HepG2 (cell line): ENCODE data around the gene MTCH2. TPM values are rescaled to one million over a fixed set of nuclear protein-coding genes. Genes with fewer than 3 reads are reported as not detected.

ENCODE experiments used
- ATAC-seq: fragments of 200-7000 bp; cut with Tn5 transposase; 3 replicates; pipeline ENCODE4 v1.9.1; 2020; ENCODE audit warnings: mild to moderate bottlenecking, moderate library complexity
- BruUV-seq: library from RNA; stranded (reverse); fragments of 400-500 nt; replicated peaks from 2 replicates; lab custom pipeline; 2021; lab: Mats Ljungman, UMichigan
- CTCF ChIA-PET: fragments of 300-600 bp; formaldehyde crosslinking; extraction: SDS; loops from one replicate; lab custom pipeline; 2021; ENCODE audit warnings: low total read pairs, inconsistent platforms, low intra/inter-chr PET ratio; lab: Yijun Ruan, JAX
- POLR2A ChIA-PET: fragments of 350-600 bp; sonication (Branson Sonifier 250); formaldehyde crosslinking; loops from one replicate; lab custom pipeline; 2020; ENCODE audit warnings: antibody characterized with exemption, inconsistent platforms; lab: Yijun Ruan, JAX
- DNase-seq: peaks from one replicate; pipeline ENCODE4 v3.0.0-alpha.2; 2015; ENCODE audit warnings: low spot score
- FAIRE-seq: peaks from 3 replicates; lab custom pipeline; 2011; peaks lifted over from hg19 to GRCh38; lab: Jason Lieb, UNC
- H2AFZ ChIP-seq: one replicate; pipeline ENCODE4 v1.6.1; 2011; ENCODE audit warnings: low read length, inconsistent platforms
- H3K27ac ChIP-seq: fragments of 300-600 bp; 3 replicates; pipeline ENCODE4 v1.8.0; 2011; ENCODE audit warnings: mixed run types, mild to moderate bottlenecking, mixed read lengths, low read length, inconsistent platforms; ENCODE audit not compliant: insufficient read depth; ENCODE audit errors: extremely low read length
- H3K27me3 ChIP-seq, 2 experiments: fragments of 200-600 bp in 1 of 2; 2 replicates in 1 of 2; 3 replicates in 1 of 2; pipeline versions ENCODE4 v1.6.0 to v1.8.0; 2011; ENCODE audit warnings: low read length in 2 of 2, mild to moderate bottlenecking in 2 of 2, moderate library complexity in 2 of 2, inconsistent platforms in 1 of 2; ENCODE audit not compliant: insufficient read depth in 2 of 2, control insufficient read depth in 1 of 2
- H3K36me3 ChIP-seq, 2 experiments: fragments of 200-600 bp in 1 of 2; replicated peaks in 1 of 2; 2 replicates in 1 of 2; 3 replicates in 1 of 2; pipeline versions ENCODE4 v1.5.1 to v1.8.0; 2011; ENCODE audit warnings: low read length in 2 of 2, inconsistent platforms in 1 of 2; ENCODE audit not compliant: insufficient read depth in 2 of 2, control insufficient read depth in 1 of 2
- H3K4me1 ChIP-seq: 2 replicates; pipeline ENCODE4 v1.5.1; 2012; ENCODE audit warnings: low read length, inconsistent platforms; ENCODE audit not compliant: insufficient read depth
- H3K4me2 ChIP-seq: 2 replicates; pipeline ENCODE4 v1.6.0; 2011; ENCODE audit warnings: low read depth, low read length, inconsistent platforms
- H3K4me3 ChIP-seq, 3 experiments: fragments of 200-600 bp in 1 of 3; sonication (generic), shearing (Covaris generic) in 1 of 3; replicated peaks in 1 of 3; 2 replicates each; pipeline ENCODE4 v1.5.1; 2011 to 2016; ENCODE audit warnings: low read length in 3 of 3, inconsistent platforms in 2 of 3, low read depth in 2 of 3, mild to moderate bottlenecking in 2 of 3, control low read depth in 1 of 3, mixed read lengths in 1 of 3; ENCODE audit not compliant: insufficient read depth in 1 of 3
- H3K79me2 ChIP-seq: one replicate; pipeline ENCODE4 v1.6.1; 2011; ENCODE audit warnings: low read length, inconsistent platforms; ENCODE audit not compliant: insufficient read depth
- H3K9ac ChIP-seq: 2 replicates; pipeline ENCODE4 v1.6.0; 2011; ENCODE audit warnings: mild to moderate bottlenecking, low read depth, low read length, inconsistent platforms; ENCODE audit not compliant: insufficient read depth
- H3K9me3 ChIP-seq: 2 replicates; pipeline ENCODE4 v1.5.1; 2012; ENCODE audit warnings: mild to moderate bottlenecking, low read length
- H4K20me1 ChIP-seq: 2 replicates; pipeline ENCODE4 v1.6.0; 2011; ENCODE audit warnings: inconsistent platforms, mild to moderate bottlenecking, low read length, moderate library complexity; ENCODE audit not compliant: insufficient read depth
- BORCS8-MEF2B ChIP-seq: sonication (generic); formaldehyde crosslinking; IDR thresholded peaks from 2 replicates; pipeline ENCODE4 v1.8.0; 2022; ENCODE audit warnings: mild to moderate bottlenecking, missing genetic modification reagents
- FOXO1 ChIP-seq: sonication (generic); formaldehyde crosslinking; IDR thresholded peaks from 2 replicates; pipeline ENCODE4 v1.4.0; 2020; ENCODE audit warnings: missing genetic modification reagents
- MBNL3 ChIP-seq: fragments of 250-450 bp; sonication (Bioruptor Pico); conservative IDR thresholded peaks from 2 replicates; pipeline ENCODE4 v1.8.0; 2022; ENCODE audit warnings: mild to moderate bottlenecking, inconsistent platforms
- ZNF10 ChIP-seq: sonication (generic); formaldehyde crosslinking; IDR thresholded peaks from 2 replicates; pipeline ENCODE4 v1.4.0; 2020; ENCODE audit warnings: mild to moderate bottlenecking, low read depth, missing genetic modification reagents, borderline replicate concordance
- ZNF230 ChIP-seq: sonication (generic); formaldehyde crosslinking; IDR thresholded peaks from 2 replicates; pipeline ENCODE4 v1.4.0; 2020; ENCODE audit warnings: mild to moderate bottlenecking, missing genetic modification reagents
- ZNF441 ChIP-seq: sonication (generic); formaldehyde crosslinking; IDR thresholded peaks from 2 replicates; pipeline ENCODE4 v1.7.0; 2021; ENCODE audit warnings: missing genetic modification reagents, borderline replicate concordance
- ZNF724P ChIP-seq: sonication (generic); formaldehyde crosslinking; IDR thresholded peaks from 2 replicates; pipeline ENCODE4 v1.8.0; 2022; ENCODE audit warnings: missing genetic modification reagents, borderline replicate concordance
- WGBS: methylation state at CpG from one replicate; pipeline ENCODE4 v1.1.6; 2017; ENCODE audit warnings: low lambda C conversion rate; 5-methylcytosine and 5-hydroxymethylcytosine counted together
- in situ Hi-C: cut with HindIII; loops from 2 replicates; pipeline ENCODE4 v1.10.0; 2017; ENCODE audit warnings: low pct_unique_long_range_greater_than_20kb; ENCODE audit not compliant: extremely low pct_ligation_motif_present
- intact Hi-C: fragments of 100-400 bp; cut with micrococcal nuclease; formaldehyde crosslinking; loops from one replicate; pipeline ENCODE4 v1.10.0; 2022; ENCODE audit not compliant: unreplicated experiment
- polyA plus RNA-seq, 8 experiments: library from polyadenylated mRNA; depleted of rRNA in 3 of 8; stranded (reverse) in 7 of 8; unstranded in 1 of 8; fragments of >200 nt; fragmentation: Illumina TruSeq in 4 of 8; extraction: Trizol in 4 of 8; gene quantifications; 2 replicates each; pipeline versions ENCODE4 v1.2.1 to v1.2.3, GENCODE V29; 2011 to 2016; ENCODE audit warnings: low read depth in 4 of 8, missing spikeins in 1 of 8, mixed read lengths in 1 of 8; ENCODE audit not compliant: insufficient read depth in 1 of 8
- total RNA-seq, 5 experiments: library from RNA; depleted of rRNA; stranded (reverse); fragments of >200 nt; fragmentation: Illumina TruSeq; extraction: Trizol; gene quantifications; 2 replicates each; pipeline ENCODE4 v1.2.3, GENCODE V29; 2016; ENCODE audit warnings: low read depth in 1 of 5
- TF ChIP-seq, protein P1 (sequence below): sonication (generic); formaldehyde crosslinking; IDR thresholded peaks from 2 replicates; pipeline ENCODE4; 2020; ENCODE audit warnings: missing genetic modification reagents, mild to moderate bottlenecking, borderline replicate concordance
- TF ChIP-seq, protein P2 (sequence below): sonication (generic); formaldehyde crosslinking; IDR thresholded peaks from 2 replicates; pipeline ENCODE4 v1.4.0; 2020; ENCODE audit warnings: mild to moderate bottlenecking, missing genetic modification reagents
- TF ChIP-seq, protein P3 (sequence below): sonication (generic); formaldehyde crosslinking; IDR thresholded peaks from 2 replicates; pipeline ENCODE4 v1.4.0; 2020; ENCODE audit warnings: mild to moderate bottlenecking, missing genetic modification reagents
- TF ChIP-seq, protein P4 (sequence below): sonication (generic); formaldehyde crosslinking; IDR thresholded peaks from 2 replicates; pipeline ENCODE4 v1.8.0; 2022; ENCODE audit warnings: mild to moderate bottlenecking, missing genetic modification reagents, borderline replicate concordance
- TF ChIP-seq, protein P5 (sequence below): IDR thresholded peaks from 2 replicates; pipeline ENCODE4 v1.6.1; 2018; ENCODE audit warnings: missing genetic modification reagents, mild to moderate bottlenecking, missing compliant biosample characterization

Gene MTCH2
- total and polyA plus RNA-seq, 2 of the 13 experiments (the other 11 are each of a cell fraction or from before 2014, with no cell fraction given), result 112 to 272 TPM

DNA sequence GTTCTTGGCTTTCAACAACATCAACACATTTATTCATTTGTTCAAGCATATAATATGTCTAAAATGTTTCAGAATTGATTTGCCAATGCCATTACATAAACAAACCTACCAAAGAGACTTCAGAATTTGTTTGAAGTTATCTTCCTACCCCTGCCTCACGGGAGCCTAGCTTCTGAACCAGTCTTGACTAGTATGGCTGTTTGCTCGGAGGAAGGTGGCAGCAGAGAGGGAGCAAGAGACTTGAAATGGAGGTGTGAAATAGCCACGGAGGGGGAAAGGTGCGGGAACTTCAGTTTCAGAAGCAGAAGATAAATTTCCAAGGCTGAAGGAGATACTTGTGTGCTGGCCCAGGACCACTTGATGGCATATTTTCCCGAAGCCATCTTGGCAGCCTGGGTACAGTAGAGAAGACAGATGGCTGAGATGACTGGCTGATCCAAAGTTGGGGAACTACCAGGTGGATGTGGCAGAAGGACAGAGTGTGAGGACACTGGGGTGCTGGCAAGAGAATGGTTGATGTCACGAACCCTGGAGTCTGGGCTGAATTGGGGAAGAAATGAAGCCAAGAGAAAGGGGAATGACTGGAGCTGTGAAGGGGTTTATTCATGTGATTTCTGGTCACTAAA, 14.0 kb upstream of the MTCH2 start (continued):
- TF ChIP-seq, protein P1, sequence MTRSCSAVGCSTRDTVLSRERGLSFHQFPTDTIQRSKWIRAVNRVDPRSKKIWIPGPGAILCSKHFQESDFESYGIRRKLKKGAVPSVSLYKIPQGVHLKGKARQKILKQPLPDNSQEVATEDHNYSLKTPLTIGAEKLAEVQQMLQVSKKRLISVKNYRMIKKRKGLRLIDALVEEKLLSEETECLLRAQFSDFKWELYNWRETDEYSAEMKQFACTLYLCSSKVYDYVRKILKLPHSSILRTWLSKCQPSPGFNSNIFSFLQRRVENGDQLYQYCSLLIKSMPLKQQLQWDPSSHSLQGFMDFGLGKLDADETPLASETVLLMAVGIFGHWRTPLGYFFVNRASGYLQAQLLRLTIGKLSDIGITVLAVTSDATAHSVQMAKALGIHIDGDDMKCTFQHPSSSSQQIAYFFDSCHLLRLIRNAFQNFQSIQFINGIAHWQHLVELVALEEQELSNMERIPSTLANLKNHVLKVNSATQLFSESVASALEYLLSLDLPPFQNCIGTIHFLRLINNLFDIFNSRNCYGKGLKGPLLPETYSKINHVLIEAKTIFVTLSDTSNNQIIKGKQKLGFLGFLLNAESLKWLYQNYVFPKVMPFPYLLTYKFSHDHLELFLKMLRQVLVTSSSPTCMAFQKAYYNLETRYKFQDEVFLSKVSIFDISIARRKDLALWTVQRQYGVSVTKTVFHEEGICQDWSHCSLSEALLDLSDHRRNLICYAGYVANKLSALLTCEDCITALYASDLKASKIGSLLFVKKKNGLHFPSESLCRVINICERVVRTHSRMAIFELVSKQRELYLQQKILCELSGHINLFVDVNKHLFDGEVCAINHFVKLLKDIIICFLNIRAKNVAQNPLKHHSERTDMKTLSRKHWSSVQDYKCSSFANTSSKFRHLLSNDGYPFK (CRISPR knock-in tag), result no peak

DNA sequence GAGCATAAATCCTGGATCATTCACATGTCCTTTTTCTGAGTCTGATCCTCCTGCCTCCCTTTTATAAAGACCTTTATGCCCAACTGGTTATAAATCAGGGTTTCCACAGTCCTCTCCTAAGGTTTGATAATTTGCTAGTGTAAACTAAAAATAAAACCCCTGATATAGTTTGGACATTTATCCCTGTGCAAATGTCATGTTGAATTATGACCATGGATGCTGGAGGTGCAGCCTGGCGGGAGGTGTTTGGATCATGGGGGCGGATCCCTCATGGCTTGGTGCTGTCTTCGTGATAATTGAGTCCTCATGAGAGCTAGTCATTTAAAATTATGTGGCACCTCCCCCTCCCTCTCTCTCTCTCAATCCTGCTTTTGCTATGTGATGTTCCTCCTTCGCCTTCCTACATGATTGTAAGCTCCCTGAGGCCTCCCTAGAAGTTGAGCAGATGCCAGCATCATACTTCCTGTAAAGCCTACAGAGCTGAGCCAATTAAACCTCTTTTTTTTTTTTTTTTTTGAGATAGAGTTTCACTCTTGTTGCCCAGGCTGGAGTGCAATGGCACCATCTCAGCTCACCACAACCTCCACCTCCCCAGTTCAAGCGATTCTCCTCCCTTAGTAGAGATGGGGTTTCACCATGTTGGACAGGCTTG, 9.6 kb upstream of the MTCH2 start:
- ChIA-PET POLR2A (no interaction called here), CTCF (no interaction called here)
- Histone ChIP-seq H3K4me1 (0 out of 2 replicates have a peak, but pooled peaks cover 5% of the 10 kb centered on the region), H3K27ac (no peak overlapping the region), H4K20me1 (no peaks in the 10 kb centered on the region), H3K9ac (no peak overlapping the region), H3K9me3 (no peaks in the 10 kb centered on the region), H2AFZ (no peak overlapping the region), H3K36me3 (no peaks in the 10 kb centered on the region), H3K4me2 (no peak overlapping the region), H3K27me3 (no peaks in the 10 kb centered on the region), H3K4me3 (no peak overlapping the region), H3K79me2 (no peaks in the 10 kb centered on the region)
- no TSS peak for BruUV-seq
- WGBS, result 93% methylated on average over 5 of the region's 5 CpGs
- intact Hi-C loops, result no loop called here
- no peak for ATAC-seq
- DNase-seq, result no peak
- FAIRE-seq, result no peak
- in situ Hi-C loops, result no loop called here
- TF ChIP-seq, protein P2, sequence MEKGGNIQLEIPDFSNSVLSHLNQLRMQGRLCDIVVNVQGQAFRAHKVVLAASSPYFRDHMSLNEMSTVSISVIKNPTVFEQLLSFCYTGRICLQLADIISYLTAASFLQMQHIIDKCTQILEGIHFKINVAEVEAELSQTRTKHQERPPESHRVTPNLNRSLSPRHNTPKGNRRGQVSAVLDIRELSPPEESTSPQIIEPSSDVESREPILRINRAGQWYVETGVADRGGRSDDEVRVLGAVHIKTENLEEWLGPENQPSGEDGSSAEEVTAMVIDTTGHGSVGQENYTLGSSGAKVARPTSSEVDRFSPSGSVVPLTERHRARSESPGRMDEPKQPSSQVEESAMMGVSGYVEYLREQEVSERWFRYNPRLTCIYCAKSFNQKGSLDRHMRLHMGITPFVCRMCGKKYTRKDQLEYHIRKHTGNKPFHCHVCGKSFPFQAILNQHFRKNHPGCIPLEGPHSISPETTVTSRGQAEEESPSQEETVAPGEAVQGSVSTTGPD (CRISPR knock-in tag), result no peak
- TF ChIP-seq ZNF724P (CRISPR knock-in tag) (no peak), FOXO1 (CRISPR knock-in tag) (no peak), ZNF441 (CRISPR knock-in tag) (no peak), BORCS8-MEF2B (CRISPR knock-in tag) (no peak), ZNF10 (no peak), ZNF230 (no peak), MBNL3 (CRISPR knock-in tag) (no peak)
- TF ChIP-seq, protein P3, sequence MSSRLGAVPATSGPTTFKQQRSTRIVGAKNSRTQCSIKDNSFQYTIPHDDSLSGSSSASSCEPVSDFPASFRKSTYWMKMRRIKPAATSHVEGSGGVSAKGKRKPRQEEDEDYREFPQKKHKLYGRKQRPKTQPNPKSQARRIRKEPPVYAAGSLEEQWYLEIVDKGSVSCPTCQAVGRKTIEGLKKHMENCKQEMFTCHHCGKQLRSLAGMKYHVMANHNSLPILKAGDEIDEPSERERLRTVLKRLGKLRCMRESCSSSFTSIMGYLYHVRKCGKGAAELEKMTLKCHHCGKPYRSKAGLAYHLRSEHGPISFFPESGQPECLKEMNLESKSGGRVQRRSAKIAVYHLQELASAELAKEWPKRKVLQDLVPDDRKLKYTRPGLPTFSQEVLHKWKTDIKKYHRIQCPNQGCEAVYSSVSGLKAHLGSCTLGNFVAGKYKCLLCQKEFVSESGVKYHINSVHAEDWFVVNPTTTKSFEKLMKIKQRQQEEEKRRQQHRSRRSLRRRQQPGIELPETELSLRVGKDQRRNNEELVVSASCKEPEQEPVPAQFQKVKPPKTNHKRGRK (CRISPR knock-in tag), result no peak
- TF ChIP-seq, protein P4, sequence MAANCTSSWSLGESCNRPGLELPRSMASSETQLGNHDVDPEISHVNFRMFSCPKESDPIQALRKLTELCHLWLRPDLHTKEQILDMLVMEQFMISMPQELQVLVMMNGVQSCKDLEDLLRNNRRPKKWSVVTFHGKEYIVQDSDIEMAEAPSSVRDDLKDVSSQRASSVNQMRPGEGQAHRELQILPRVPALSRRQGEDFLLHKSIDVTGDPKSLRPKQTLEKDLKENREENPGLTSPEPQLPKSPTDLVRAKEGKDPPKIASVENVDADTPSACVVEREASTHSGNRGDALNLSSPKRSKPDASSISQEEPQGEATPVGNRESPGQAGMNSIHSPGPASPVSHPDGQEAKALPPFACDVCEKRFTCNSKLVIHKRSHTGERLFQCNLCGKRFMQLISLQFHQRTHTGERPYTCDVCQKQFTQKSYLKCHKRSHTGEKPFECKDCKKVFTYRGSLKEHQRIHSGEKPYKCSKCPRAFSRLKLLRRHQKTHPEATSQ, result no peak
- TF ChIP-seq, protein P5, sequence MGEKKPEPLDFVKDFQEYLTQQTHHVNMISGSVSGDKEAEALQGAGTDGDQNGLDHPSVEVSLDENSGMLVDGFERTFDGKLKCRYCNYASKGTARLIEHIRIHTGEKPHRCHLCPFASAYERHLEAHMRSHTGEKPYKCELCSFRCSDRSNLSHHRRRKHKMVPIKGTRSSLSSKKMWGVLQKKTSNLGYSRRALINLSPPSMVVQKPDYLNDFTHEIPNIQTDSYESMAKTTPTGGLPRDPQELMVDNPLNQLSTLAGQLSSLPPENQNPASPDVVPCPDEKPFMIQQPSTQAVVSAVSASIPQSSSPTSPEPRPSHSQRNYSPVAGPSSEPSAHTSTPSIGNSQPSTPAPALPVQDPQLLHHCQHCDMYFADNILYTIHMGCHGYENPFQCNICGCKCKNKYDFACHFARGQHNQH (CRISPR knock-in tag), result no peak
